Hematopoietic multipotent progenitor cell treated with erythropoietin and hydrocortisone succinate and interleukin-3 and kit ligand, for 6 days (in vitro differentiated cells): ENCODE data around the gene SYP.
A peak's percentile ranks its signal among the peaks of the same experiment; 100 is the strongest.
"Not testable (repeated sequence)": the region's sequence is repeated elsewhere in the genome, so short reads cannot be mapped to it uniquely, and the experiment has no call there.

Experiments used
- DNase-seq: peaks from one replicate; pipeline ENCODE4 v3.0.0-alpha.2; 2015

Gene SYP

DNA sequence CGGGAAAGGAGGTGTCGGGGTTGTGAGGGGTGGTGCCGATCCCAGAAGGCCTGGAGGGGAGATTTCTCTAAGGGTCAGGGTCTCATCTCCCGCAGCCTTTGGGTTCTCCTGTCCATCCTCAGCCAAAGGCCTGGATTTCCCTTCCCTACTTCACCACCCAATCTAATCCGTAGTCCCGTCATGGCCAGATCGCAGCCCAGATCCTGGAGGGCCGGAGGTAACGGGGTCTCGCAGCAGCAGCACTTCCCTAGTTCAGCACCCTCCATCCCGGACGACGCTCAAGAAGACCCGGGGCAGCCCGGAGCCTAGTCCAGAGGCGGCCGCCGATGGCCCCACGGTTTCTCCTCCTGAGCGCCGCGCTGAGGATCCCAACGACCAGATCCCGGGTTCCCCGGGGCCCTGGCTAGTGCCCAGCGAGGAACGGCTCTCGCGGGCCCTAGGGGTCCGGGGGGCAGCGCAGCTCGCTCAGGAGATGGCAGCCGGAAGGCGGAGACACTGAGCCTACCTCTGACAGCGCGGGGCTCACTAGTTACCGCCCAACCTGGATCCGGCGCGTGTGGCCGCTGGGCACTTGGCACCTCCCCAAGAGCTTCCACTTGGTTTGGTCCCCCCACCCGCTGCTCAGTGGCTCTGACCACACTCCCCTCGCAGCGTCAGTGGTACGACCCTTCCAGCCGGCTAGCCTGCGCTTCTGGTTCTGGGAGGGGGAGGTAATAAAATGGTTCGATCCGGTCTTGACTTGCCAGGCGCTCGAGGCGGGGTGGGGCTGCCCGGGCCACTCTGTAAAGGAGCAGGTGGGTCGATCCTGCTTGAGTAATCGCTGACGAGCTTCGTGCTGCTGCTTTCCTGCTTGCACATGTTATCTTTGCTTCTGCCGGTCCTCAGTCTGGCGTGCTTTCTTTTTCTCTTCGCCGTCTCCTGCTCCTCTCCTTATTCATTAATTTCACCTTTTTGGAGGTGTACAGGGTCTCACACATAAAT is 33.8 kb downstream of the SYP start:
- peak; percentile 95 for DNase-seq

DNA sequence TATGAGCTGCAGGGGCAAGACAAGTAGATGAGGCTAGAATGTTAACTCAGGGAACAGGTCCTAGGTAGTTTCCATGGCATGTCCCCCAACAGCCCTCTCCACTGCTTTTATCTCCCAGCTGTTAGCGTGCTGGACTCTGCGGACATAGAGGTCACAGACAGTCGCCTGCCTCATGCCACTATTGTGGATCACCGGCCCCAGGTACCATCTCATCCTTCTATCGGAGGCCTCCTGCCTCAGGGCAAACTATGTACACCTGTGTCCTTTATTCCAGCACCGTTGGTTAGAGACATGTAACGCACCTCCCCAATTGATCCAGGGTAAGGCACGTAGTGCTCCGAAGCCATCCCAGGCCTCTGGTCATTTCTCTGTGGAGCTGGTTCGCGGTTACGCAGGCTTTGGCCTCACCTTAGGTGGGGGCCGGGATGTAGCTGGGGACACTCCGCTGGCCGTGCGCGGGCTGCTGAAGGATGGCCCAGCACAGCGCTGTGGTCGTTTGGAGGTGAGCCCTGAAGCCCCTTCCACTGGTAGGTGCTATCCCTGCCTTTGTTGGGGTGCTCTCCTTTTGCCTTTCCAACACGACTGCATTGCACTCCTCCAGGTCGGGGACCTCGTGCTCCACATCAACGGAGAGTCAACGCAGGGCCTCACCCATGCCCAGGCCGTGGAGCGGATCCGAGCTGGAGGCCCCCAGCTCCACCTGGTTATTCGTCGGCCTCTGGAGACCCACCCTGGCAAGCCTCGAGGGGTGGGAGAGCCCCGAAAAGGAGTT is 35.2 kb downstream of the SYP start:
- DNase-seq = no peak

DNA sequence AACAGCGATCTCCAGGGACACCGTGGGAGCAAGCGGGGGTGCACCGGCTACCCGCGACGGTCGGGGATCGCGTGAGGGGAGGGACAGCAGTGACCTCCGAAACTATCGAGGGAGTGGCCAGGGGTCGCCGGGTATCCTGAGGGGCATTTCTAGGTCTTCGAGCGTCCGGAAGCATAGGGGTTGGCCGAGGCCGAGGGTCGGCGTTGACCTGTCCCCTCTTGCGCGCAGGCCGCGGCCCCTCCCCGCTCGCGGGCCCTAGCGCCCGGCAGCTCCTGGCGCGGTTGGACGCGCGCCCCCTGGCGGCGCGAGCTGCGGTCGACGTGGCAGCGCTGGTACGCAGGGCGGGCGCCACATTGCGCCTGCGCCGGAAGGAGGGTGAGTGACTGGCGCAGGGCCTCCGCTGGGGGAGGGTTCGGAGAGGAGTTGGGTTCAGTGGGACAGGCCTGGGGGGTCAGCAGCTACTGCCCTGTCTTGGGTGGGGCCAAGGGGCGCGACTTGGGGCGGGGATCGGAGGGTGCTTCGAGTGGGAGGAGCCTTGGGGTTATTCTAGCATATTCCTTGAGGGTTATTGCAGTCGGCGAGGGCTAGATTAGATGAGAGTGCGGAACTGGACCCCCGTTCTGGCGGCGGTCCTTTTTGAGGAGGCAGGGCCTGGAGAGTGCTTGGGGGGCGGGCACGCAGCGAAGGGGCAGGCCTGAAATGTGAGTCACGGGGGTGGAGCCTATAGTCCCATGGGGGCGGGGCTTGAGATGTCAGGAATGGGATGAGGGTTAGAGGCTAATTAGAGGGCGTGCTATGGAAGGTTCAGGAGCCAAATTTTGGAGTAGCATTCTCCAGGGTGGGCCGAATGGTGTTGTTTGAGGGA is 36.2 kb downstream of the SYP start:
- DNase-seq = peak; percentile 93

DNA sequence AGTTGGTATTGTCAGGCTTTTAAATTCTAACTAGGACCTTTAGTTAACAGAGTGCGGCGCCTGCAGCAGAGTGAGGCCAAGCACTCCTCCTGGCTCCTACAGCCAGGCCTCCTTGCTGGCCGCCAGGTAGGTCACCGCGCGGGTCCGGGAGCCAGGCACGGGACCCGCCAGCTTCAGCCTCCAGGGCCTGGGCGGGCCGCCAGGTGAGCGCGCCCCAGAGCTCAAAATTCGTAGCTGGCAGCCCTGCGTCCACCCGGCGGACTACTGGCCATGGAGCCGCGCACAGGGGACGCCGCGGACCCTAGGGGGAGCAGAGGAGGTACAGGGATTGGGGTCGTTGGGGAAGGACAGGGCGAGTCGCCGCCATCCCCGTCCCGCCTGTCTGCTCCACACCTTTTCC is 37.4 kb downstream of the SYP start, which contains the start of gene MAGIX:
Gene MAGIX, plus strand, starts transcription at position 139 of the 400 bp plus-strand sequence. Its CDS starts 132 bp downstream, at position 271.
- DNase-seq = no peak

DNA sequence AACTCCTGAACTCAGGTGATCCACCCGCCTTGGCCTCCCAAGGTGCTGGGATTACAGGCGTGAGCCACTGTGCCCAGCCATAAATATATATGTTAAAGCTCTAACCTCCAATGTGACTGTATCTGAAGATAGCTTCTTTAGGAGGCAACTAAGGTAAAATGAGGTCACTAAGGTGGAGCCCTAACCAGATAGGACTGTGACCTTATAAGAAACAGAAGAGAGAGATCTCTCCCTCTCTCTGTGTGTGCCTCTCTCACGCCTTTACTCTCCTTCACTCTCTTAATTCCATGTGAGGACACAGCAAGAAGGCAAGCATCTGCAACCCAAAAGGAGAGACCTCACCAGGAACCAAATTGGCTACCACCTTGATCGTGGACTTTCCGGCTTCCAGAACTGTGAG is 38.4 kb downstream of the SYP start:
- DNase-seq = peak; percentile 52

DNA sequence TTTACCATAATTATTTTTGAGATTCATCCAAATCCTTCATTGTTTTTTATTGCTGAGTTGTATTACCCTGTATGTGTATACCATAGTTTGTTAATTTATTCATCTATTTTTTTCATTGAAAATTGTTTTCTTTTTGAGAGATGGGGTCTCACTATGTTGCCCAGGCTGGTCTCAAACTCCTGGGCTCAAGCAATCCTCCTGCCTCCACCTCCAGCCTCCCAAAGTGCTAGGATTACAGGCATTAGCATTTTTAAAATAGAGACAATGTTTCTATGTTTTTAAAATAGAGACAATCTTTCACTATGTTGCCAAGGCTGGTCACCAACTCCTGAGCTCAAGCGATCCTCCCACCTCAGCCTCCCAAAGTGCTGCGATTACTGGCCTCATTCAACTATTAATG is 39.1 kb downstream of the SYP start:
- no peak for DNase-seq

DNA sequence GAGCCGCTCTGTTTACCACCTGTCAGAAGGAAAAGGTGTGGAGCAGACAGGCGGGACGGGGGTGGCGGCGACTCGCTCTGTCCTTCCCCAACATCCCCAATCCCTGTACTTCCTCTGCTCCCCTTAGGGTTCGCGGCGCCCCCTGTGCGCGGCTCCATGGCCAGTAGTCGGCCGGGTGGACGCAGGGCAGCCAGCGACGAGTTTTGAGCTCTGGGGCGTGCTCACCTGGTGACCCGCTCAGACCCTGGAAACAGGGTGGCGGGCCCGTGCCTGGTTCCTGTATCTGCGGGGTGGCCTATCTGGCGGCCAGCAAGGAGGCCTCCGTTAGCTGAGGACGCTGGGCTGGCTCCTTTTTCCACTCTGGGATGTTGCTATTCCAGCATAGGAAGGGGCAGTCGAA is 42.8 kb downstream of the SYP start:
- DNase-seq = no peak

DNA sequence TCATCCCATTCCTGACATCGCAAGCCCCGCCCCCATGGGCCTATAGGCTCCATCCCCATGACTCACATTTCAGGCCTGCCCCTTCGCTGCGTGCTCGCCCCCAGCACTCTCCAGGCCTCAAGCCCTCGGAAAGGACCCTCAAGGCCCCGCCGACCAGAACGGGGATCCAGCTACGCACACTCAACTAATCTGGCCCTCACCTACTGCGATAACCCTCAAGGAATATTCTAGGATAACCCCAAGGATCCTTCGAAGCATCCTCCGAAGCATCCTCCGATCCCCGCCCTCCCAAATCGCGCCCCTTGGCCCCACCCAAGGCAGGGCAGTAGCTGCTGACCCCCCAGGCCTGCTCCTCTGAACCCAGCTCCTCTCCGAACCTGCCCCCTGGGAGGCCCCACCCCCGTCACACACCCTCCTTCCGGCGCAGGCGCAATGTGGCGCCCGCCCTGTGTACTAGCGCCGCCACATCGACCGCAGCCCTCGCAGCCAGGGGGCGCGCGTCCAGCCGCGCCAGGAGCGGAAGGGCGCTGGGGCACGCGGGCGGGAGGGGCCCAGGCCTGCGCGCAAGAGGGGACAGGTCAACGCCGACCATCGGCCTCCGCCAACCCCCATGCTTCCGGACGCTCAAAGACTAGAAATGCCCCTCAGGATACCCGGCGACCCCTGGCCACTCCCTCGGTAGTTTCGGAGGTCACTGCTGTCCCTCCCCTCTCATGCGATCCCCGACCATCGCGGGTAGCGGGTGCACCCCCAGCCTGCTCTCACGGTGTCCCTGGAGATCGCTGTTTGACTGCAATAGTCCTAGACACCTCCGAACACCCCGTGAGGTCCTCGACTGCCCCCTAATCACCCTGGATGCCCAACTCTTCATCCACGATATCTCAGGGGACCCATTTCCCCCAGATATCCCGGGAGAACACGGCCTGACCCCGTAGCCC is 43.8 kb downstream of the SYP start:
- peak; percentile 93 for DNase-seq

DNA sequence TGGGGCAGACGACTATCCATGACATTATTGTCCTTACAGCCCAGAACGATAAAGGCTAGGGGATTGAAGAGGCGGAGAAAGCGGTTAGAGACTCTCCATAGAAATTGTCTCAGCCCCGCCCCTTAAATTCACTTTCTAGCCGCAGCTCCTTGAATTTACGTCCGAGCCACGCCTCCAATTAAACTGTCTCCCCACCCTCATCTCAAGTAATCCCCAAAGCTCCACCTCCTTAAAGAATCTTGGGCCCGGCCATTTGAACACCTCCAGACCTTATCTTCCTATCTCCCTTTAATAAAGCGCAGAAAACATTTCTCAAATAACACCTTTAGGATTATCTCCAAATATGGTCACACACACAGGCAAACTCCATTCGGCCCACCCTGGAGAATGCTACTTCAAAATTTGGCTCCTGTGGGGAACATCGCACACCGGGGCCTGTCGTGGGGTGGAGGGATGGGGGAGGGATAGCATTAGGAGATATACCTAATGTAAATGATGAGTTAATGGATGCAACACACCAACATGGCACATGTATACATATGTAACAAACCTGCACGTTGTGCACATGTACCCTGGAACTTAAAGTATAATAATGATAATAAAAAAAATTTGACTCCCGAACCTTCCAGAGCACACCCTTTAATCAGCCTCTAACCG is 44.6 kb downstream of the SYP start:
- DNase-seq = peak; percentile 96

DNA sequence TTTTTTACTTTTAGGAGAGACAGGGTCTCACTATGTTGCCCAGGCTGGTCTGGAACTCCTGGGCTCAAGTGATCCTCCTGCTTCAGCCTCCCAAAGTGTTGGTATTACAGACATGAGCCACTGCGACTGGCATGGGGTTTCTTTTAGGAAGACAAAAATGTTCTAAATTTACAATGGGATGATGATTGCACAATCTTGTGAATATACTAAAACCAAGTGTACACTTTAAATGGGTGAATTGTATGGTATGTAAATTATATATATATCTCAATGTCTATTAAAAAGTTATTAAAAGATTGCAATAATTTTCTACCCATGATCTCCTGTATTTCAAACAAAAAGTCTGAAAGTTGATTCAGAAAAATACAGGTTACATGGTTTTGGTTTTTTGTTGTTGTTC is 46.5 kb downstream of the SYP start:
- DNase-seq = no peak

DNA sequence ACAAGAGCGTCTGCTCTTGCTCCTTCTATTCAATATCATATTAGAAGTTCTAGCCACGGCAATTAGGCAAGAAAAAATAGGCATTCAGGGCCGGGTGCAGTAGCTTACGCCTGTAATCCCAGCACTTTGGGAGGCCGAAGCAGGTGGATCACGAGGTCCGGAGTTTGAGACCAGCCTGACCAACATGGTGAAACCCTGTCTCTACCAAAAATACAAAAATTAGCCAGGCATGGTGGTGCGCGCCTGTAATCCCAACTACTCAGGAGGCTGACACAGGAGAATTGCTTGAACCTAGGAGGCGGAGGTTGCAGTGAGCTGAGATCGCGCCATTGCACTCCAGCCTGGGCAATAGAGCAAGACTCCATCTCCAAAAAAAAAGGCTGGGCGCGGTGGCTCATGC is 50.7 kb downstream of the SYP start:
- not testable (repeated sequence) for DNase-seq

DNA sequence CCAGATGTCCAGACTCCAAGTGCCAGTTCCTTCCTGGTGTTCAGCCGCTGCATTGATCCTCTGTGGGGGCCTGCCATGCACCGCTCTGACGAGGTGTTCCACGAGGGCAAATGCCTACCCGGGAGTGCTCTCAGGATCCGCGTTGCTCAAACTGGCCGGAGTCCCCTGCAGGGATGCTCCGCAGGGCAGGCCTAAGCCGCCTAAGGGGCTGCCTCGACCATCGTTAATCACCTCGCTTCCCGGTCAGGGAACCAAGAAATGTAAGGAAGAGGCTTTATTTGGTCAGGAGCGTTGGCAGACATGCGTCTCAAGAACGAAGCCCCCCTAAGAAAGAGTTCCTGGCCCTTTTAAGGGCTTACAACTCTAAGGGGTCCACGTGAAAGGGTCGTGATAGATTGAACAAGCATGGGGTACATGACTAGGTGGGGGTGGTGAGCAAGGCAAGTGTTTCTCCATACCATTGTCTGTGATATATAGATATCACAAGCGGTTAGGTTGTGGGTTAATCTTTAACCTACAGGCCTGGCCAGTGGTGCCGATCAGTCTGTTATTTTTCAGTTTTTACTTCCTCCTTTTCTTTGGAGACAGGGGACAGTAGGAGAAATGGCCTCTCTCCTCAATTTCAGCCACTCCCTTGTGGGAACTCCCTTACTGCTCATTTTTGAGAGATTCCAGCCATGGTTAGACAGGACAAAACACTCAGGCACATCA is 51.4 kb downstream of the SYP start:
- peak; percentile 86 for DNase-seq

DNA sequence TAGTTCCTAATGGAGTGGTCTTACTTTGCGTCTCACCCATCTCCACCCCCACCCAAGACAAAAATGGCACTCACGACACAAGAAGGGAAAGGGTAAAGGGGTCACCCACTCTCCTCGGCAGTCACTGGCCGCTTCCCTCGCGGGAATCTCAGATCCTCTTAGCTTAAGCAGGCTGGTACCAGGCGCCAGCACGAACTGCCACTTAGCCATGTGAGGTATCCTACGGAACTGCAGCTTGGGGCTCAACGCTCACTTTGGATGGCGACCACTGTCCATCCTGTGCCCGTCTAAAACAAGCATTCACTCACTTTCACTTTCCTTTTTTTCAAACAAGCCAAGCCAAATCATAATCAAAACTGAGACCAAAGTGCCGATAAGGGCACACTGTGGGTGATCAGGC is 52.1 kb downstream of the SYP start:
- DNase-seq = peak; percentile 49

DNA sequence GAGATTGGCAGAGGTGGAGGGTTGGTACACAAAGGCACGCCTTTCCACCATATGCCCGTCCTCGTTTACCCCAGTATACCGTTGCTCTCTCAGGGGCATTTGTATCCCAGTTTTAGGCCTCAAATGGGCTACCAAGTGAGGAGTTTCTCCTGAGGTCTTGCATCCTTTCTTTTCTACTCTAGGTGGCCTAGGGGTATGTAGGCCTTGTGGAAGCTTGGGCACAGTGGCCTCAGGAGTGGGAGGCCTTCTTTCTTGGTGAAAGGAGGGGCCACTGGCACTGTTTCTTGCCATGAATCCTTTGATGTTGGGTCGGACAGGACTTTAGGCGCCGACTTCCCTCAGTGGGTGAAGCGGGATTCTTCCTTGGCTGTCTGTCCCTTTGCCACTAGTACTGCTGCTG is 52.7 kb downstream of the SYP start:
- peak; percentile 35 for DNase-seq

DNA sequence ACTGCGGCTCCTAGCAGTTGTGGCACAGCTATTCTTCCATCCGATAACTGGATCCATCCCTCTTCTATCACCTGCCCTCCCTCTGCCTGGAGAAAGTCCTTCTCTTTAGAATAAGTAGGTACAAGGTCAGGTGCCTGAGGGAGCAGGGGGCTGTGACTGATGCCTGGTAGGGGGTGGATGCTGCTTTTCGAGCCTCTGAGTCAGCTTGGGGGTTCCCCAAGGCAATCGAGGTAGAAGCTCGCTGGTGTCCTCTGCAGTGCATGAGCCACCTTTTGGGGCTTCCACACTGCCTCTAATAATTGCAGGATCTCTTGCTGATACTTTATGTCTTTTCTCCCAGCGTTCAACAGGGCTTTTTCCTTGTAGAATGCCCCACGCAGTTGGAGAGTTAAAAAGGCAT is 56.8 kb downstream of the SYP start:
- not testable (repeated sequence) for DNase-seq

DNA sequence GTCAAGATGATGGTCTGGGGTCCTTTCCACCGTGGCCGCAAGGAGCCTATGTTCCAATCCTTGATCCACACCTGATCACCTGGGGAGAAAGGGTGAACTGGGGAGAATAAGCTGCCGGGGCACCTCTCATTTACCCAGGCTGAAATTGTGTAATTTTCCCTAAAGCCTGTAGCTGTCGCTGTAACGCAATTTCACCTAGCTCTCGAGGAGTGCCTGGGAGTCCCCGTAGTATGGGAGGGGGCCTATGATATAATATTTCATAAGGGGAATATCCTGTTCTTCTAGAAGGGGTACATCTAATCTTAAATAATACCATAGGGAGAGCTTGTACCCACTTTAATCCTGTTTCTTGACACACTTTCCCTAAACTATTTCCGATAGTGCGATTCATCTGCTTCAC is 57.7 kb downstream of the SYP start:
- peak; percentile 67 for DNase-seq

DNA sequence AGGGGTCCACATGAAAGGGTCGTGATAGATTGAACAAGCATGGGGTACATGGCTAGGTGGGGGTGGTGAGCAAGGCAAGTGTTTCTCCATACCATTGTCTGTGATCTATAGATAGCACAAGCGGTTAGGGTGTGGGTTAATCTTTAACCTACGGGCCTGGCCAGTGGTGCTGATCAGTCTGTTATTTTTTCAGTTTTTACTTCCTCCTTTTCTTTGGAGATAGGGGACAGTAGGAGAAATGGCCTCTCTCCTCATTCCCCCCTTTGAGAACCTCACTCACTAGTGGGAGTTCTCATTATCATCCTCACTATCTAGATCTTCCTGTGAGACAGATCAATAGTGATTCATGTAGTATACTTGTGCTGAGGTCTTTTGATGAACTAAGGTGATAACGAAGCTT is 60.3 kb downstream of the SYP start:
- DNase-seq = no peak
